Neuronal stem cell (in vitro differentiated cells): ENCODE data around the gene GPBP1.
A peak's percentile ranks its signal among the peaks of the same experiment; 100 is the strongest.
"Not testable (repeated sequence)": the region's sequence is repeated elsewhere in the genome, so short reads cannot be mapped to it uniquely, and the experiment has no call there.

ENCODE experiments used
- DNase-seq: peaks from one replicate; pipeline ENCODE4 v3.0.0-alpha.2; 2013; ENCODE audit warnings: low spot score
- H2AFZ ChIP-seq: one replicate; pipeline ENCODE4 v1.6.1; 2013; ENCODE audit warnings: mild to moderate bottlenecking, low read length, inconsistent platforms
- H2AK5ac ChIP-seq: 2 replicates; pipeline ENCODE4 v1.6.1; 2013; ENCODE audit warnings: low read depth, mild to moderate bottlenecking, inconsistent platforms, low read length, moderate library complexity, mixed read lengths
- H2BK120ac ChIP-seq: 2 replicates; pipeline ENCODE4 v1.6.1; 2013; ENCODE audit warnings: low read depth, mild to moderate bottlenecking, inconsistent platforms, low read length, moderate library complexity, mixed read lengths
- H2BK12ac ChIP-seq: one replicate; pipeline ENCODE4 v1.6.1; 2013; ENCODE audit warnings: low read length, inconsistent platforms
- H2BK15ac ChIP-seq: 2 replicates; pipeline ENCODE4 v1.6.1; 2013; ENCODE audit warnings: mild to moderate bottlenecking, low read length, inconsistent platforms, mixed read lengths
- H2BK5ac ChIP-seq: one replicate; pipeline ENCODE4 v1.6.1; 2013; ENCODE audit warnings: inconsistent platforms, mild to moderate bottlenecking, low read length, moderate library complexity
- H3K14ac ChIP-seq: one replicate; pipeline ENCODE4 v1.6.1; 2013; ENCODE audit warnings: low read length, inconsistent platforms
- H3K18ac ChIP-seq: 2 replicates; pipeline ENCODE4 v1.6.1; 2013; ENCODE audit warnings: low read length, inconsistent platforms
- H3K23ac ChIP-seq: 2 replicates; pipeline ENCODE4 v1.6.1; 2013; ENCODE audit warnings: low read depth, mild to moderate bottlenecking, mixed read lengths, low read length, inconsistent platforms; ENCODE audit not compliant: poor library complexity
- H3K27ac ChIP-seq: replicated peaks from 3 replicates; pipeline ENCODE4 v1.5.1; 2013; ENCODE audit warnings: low read length, inconsistent platforms
- H3K27me3 ChIP-seq, 3 experiments: 2 replicates each; pipeline ENCODE4 v1.6.1; 2013; ENCODE audit warnings: low read length in 3 of 3, mild to moderate bottlenecking in 2 of 3, inconsistent platforms in 1 of 3, low read depth in 1 of 3, mixed read lengths in 1 of 3, moderate library complexity in 1 of 3; ENCODE audit not compliant: control insufficient read depth in 3 of 3, insufficient read depth in 3 of 3
- H3K36me3 ChIP-seq, 2 donors: replicated peaks in 1 of 2; 2 replicates each; pipeline ENCODE4 v1.6.1; 2013; ENCODE audit warnings: low read length in 2 of 2; ENCODE audit not compliant: control insufficient read depth in 2 of 2, insufficient read depth in 2 of 2
- H3K4ac ChIP-seq: 2 replicates; pipeline ENCODE4 v1.6.1; 2013; ENCODE audit warnings: inconsistent platforms, mild to moderate bottlenecking, low read length, moderate library complexity
- H3K4me1 ChIP-seq, 2 donors: 1 replicate in 1 of 2; 2 replicates in 1 of 2; pipeline ENCODE4 v1.6.1; 2013; ENCODE audit warnings: low read length in 2 of 2, low read depth in 1 of 2; ENCODE audit not compliant: control insufficient read depth in 2 of 2, insufficient read depth in 1 of 2
- H3K4me2 ChIP-seq: one replicate; pipeline ENCODE4 v1.6.1; 2013; ENCODE audit warnings: mild to moderate bottlenecking, low read length, inconsistent platforms; ENCODE audit not compliant: insufficient read depth, poor library complexity, severe bottlenecking
- H3K4me3 ChIP-seq, 2 donors: 2 replicates each; pipeline ENCODE4 v1.5.1; 2013; ENCODE audit warnings: low read length in 2 of 2, mild to moderate bottlenecking in 2 of 2, inconsistent platforms in 1 of 2, moderate library complexity in 1 of 2
- H3K79me1 ChIP-seq: one replicate; pipeline ENCODE4 v1.6.1; 2013; ENCODE audit warnings: low read depth, mild to moderate bottlenecking, inconsistent platforms, low read length, moderate library complexity
- H3K9ac ChIP-seq: one replicate; pipeline ENCODE4 v1.6.1; 2013; ENCODE audit warnings: mild to moderate bottlenecking, low read depth, low read length, inconsistent platforms; ENCODE audit not compliant: poor library complexity
- H3K9me3 ChIP-seq, 2 donors: replicated peaks in 1 of 2; 2 replicates each; pipeline versions ENCODE3 to v1.6.1; 2013; ENCODE audit warnings: low read length in 2 of 2, mild to moderate bottlenecking in 2 of 2, inconsistent platforms in 1 of 2, low read depth in 1 of 2, mixed read lengths in 1 of 2, moderate library complexity in 1 of 2; ENCODE audit not compliant: control insufficient read depth in 2 of 2, insufficient read depth in 1 of 2
- H4K8ac ChIP-seq: one replicate; pipeline ENCODE4 v1.6.1; 2013; ENCODE audit warnings: low read depth, mild to moderate bottlenecking, inconsistent platforms, low read length, moderate library complexity
- H4K91ac ChIP-seq: one replicate; pipeline ENCODE4 v1.6.1; 2013; ENCODE audit warnings: low read length, low read depth, mild to moderate bottlenecking, inconsistent platforms; ENCODE audit not compliant: poor library complexity
- WGBS, 2 donors: extraction: QIAGEN DNeasy Blood & Tissue Kit; methylation state at CpG; one replicate each; pipeline ENCODE4 v1.1.7; 2013; ENCODE audit warnings: missing lambda C conversion rate in 2 of 2, mixed read lengths in 1 of 2; ENCODE audit not compliant: insufficient read length in 2 of 2, insufficient replicate concordance in 1 of 2; ENCODE audit errors: extremely low coverage in 2 of 2; 5-methylcytosine and 5-hydroxymethylcytosine counted together

GPBP1 gene

DNA sequence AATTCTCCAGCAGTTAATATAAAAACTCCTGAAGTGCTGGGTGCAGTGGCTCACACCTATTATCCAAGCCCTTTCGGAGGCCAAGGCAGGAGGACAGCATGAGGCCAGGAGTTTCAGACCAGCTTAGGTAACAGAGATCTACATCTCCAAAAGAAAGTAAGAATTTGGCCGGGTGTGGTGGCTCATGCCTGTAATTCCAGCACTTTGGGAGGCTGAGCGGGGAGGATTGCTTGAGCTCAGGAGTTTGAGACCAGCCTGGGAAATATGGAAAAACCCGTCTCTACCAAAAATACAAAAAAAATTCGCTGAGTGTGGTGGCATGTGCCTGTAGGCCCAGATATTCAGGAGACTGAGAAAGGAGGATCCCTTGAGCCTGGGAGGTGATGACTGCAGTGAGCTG, 6.7 kb upstream of the GPBP1 start:
- no peak overlapping the region for H2BK12ac ChIP-seq
- no peak overlapping the region for H2BK15ac ChIP-seq
- H3K4me1 ChIP-seq: peaks cover 0 to under 1% of the 10 kb centered on the region in 2 donors
- no peaks in the 10 kb centered on the region for H3K27me3 ChIP-seq
- DNase-seq: no peak
- no peak overlapping the region for H3K4me2 ChIP-seq
- H3K18ac ChIP-seq: no peak overlapping the region
- no peak overlapping the region for H2AK5ac ChIP-seq
- H2AFZ ChIP-seq: no peak overlapping the region
- H4K91ac ChIP-seq: no peak overlapping the region
- no peaks in the 10 kb centered on the region for H3K79me1 ChIP-seq
- no peak overlapping the region for H3K14ac ChIP-seq
- no peak overlapping the region for H2BK120ac ChIP-seq
- H3K23ac ChIP-seq: no peak overlapping the region
- H2BK5ac ChIP-seq: no peak overlapping the region
- no peaks in the 10 kb centered on the region for H3K9me3 ChIP-seq
- H3K4me3 ChIP-seq: no peak overlapping the region
- H3K27ac ChIP-seq: no peak overlapping the region
- H3K9ac ChIP-seq: no peak overlapping the region
- H3K36me3 ChIP-seq: no peaks in the 10 kb centered on the region
- WGBS, 2 donors: no CpG with 5 or more reads among the region's 5 CpGs
- H4K8ac ChIP-seq: no peak overlapping the region
- H3K4ac ChIP-seq: no peak overlapping the region

DNA sequence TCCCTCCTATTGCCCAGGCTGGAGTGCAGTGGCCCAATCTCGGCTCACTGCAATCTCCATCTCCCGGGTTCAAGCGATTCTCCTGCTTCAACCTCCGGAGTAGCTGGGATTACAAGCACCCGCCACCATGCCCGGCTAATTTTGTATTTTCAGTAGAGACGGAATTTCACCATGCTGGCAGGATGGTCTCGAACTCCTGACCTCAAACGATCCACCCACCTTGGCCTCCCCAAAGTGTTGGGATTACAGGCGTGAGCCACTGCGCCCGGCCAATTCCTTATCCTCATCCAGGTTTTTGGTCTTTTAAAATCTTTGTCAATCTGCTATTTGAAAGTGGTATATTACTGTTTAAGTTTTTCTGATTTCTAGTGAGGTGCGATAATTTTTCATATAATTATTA, 3.7 kb upstream of the GPBP1 start:
- H3K4ac ChIP-seq, H3K27ac ChIP-seq, H3K79me1 ChIP-seq, H4K8ac ChIP-seq, H2AFZ ChIP-seq, H4K91ac ChIP-seq, H2BK120ac ChIP-seq, H2BK15ac ChIP-seq, H3K27me3 ChIP-seq, H2AK5ac ChIP-seq, H3K9me3 ChIP-seq, H3K23ac ChIP-seq, H3K9ac ChIP-seq, H2BK5ac ChIP-seq, H3K4me3 ChIP-seq, H3K14ac ChIP-seq, DNase-seq, H2BK12ac ChIP-seq, H3K4me1 ChIP-seq, H3K4me2 ChIP-seq, H3K36me3 ChIP-seq, H3K18ac ChIP-seq: not testable (repeated sequence)
- WGBS, 2 donors: no CpG with 5 or more reads among the region's 13 CpGs

DNA sequence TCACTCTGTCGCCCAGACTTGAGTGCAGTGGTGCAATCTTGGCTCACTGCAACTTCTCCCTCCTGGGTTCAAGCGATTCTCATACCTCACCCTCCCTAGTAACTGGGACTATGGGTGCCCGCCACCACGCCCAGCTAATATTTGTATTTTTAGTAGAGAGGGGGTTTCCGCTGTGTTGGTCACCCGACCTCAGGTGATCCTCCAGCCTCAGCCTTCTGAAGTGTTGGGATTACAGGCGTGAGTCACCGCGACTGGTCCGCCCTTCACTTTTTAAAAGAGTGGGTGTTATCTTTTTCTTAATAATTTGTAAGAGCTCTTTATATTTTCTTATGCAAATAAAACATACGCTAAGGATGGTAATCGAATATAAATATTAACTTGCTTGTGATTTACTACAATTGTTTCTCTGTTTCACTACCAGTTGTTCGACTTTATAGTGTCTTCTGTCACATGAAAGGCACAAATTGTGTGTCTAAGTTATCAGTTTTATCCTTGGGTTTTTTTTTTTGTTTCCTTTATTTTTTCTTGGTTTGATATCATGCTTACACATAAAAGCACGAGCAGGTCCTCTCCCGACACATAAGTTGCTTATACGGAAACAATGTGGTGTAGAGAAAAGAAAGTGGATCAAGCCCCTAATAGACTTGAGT, 1.9 kb upstream of the GPBP1 start:
- Histone ChIP-seq H3K27ac (no peak overlapping the region), H3K18ac (no peak overlapping the region), H2AK5ac (no peak overlapping the region), H3K4me3 (peak overlapping the region in 1 of 2 donors; percentile 99), H3K36me3 (peaks cover 2 to 14% of the 10 kb centered on the region in 2 donors), H3K4me1 (peaks cover 1 to 4% of the 10 kb centered on the region in 2 donors), H3K79me1 (no peaks in the 10 kb centered on the region), H3K14ac (no peak overlapping the region), H4K8ac (no peak overlapping the region), H3K9me3 (no peaks in the 10 kb centered on the region), H2BK5ac (no peak overlapping the region), H2BK15ac (no peak overlapping the region), H3K4ac (no peak overlapping the region), H4K91ac (no peak overlapping the region), H3K9ac (no peak overlapping the region), H3K27me3 (no peaks in the 10 kb centered on the region), H2AFZ (peak overlapping the region; percentile 99), H2BK120ac (no peak overlapping the region), H3K23ac (no peak overlapping the region), H2BK12ac (no peak overlapping the region), H3K4me2 (peak overlapping the region; percentile 76)
- no CpG with 5 or more reads among the region's 16 CpGs for WGBS, 2 donors
- DNase-seq: no peak

DNA sequence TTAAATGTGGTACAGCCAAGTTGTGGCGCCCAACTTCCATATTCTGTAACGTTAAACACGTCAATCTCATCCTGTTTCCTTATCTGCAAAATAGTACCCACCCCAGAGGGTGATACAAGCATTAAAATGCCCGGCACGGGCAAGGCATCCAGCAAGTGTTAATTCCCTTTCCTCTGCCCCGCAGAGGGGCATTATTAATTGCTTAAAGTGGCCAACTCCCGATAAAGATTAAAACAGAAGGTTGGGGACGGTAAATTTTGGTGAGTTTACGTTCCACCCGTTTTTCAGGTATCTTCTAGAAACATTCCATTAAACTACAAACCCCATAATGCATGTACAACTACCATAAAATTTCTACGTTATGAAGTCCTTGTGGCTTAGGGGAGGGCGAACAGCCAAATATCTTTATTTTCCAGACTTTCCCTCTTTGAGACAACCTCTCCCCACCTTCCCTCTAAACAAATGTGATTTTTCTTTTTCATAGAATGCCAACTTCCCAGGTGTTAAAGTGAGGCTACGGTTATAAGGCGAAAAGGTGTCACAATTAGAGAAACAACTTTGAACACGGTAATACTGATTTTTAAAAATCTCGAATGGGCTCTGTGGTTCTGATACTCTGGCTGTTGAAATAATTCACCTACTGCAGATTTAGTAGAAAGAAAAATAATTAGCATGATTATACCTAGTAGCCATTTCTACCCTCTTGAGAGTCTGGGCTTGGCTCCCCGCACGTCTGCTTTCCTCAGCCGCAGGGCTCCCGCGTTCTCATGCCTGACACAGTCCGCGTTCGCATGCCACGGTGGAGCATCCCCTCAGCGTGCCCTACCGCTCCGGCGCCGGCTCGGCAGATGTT, 1.2 kb upstream of the GPBP1 start:
- Histone ChIP-seq H2BK5ac (peak overlapping the region; percentile 75), H3K79me1 (no peaks in the 10 kb centered on the region), H3K36me3 (peaks cover 2 to 21% of the 10 kb centered on the region in 2 donors), H3K9me3 (no peaks in the 10 kb centered on the region), H2AFZ (peak overlapping the region; percentile 99), H3K23ac (peak overlapping the region; percentile 97), H3K14ac (peak overlapping the region; percentile 98), H2BK12ac (peak overlapping the region; percentile 98), H3K18ac (peak overlapping the region; percentile 98), H3K4me1 (peaks cover 1 to 4% of the 10 kb centered on the region in 2 donors), H4K91ac (no peak overlapping the region), H3K4me3 (peak overlapping the region; percentile 92 to 99), H3K9ac (peak overlapping the region; percentile 99), H2BK15ac (no peak overlapping the region), H3K27ac (peak overlapping the region; percentile 99), H2BK120ac (no peak overlapping the region), H3K4ac (no peak overlapping the region), H2AK5ac (no peak overlapping the region), H3K4me2 (peak overlapping the region; percentile 76), H4K8ac (peak overlapping the region; percentile 65), H3K27me3 (no peaks in the 10 kb centered on the region)
- no peak for DNase-seq
- no CpG with 5 or more reads among the region's 31 CpGs for WGBS, 2 donors
